HG03280 (cell line): Measurements from ENCODE around the gene CADPS.

Source experiments
- ATAC-seq: cut with Tn5 transposase; IDR thresholded peaks from one replicate; pipeline ENCODE4 v1.9.1; 2021; ENCODE audit warnings: mild to moderate bottlenecking, moderate library complexity; ENCODE audit not compliant: unreplicated experiment

CADPS gene

DNA sequence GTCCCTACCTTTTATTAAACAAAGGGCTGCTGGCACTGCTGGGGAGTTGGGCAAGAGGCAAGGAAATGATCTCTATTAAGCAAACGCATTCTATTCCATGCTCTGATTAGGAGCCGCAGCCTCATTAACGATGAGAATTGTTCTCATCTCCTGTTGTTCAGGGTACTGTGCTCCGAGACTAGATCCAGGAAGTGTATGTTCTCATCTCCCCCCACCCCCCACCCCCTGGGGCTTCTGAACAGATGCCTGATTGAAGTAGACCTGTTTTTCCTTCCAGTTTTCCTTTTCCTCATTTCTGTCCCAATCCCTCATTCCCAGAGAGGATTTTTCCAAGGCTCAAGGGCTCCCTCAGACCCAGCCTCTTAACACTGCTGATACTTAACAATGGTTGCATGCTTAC, 420.3 kb downstream of the CADPS start:
- ATAC-seq, result no peak

DNA sequence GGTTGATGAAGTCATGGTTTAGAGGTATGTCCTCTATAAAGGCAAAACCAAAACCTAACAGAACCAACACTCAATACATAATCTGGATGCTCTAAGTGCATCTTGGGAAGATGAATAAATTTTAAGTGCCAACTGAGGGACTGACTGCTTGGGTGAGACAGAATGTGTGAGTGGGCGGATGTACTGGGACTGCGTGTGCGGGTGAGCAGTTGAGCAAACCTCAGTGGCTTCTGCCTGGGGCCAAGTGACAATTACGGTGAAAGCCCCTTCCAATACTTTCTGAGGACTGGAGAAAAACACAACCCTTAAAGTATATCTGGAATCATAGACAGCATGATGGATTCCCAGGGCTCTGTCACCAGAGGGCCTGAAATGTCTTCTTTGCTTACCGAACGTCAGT, 421.8 kb downstream of the CADPS start:
- no peak for ATAC-seq

GRCh38 chr3:62451211-62451887, 423.9 kb downstream of the CADPS start:
- ATAC-seq, result no peak

DNA sequence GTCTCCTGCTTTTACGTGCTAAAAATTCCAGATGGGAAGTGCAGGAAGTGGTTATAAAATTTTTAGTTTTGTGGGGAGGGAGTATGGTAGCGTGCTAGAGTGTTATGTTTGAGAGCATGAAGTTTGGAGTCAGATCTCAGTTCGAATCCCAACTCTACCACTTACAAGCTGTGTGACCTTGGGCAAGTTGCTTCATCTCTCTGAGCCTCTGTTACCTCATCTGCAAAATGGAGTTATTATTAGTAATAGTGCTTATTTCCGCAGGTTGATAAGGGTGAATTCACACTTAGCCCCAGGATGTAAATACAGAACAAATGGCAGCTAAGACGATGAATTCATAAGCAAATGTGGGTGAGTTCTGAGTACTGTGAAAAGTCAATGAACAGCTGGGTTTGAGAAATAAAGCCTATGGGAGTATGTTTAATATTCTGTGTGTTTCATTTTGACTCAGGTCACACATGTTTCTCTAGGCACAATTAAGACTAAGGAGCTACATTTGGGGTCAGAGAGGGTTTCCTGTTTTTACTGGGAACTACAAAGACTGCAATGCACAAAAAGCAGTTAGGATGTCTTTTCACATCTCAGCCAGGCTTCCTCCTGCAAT, 428.8 kb downstream of the CADPS start:
- no peak for ATAC-seq

- ATAC-seq, result no peak
These were observed 429.9 kb downstream of the CADPS start for GRCh38 chr3:62445275-62445674.

GRCh38 chr3:62439978-62440377, 435.2 kb downstream of the CADPS start:
- ATAC-seq, result no peak

DNA sequence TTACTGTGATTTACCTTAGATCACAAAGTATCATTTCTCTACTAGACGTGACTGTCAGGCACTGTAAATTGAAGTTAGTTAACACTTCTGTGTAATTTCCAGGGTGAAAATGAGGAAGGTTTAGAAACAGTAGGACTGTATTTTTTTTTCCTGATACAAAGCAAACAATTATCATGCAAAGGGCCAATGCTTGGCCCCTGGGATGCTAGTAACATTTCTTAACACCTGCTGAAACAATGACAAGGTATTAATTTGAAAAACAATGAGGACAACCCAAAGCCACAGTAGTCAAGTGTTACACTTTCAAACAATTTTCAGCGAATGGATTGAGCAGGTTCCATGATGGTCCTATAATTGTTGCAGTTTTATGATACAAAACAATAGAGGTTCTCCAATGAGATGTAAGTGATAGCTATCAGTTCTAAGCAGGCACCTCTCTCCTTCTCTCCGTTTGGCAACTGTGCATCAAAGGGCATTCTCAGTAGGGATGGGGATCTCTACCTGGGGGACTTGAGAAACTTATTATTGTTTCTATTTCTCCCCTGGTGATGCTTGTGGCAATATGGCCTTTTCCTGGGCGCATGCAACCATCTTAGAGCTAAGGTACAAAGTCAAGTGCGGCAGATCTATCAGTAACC, 435.9 kb downstream of the CADPS start:
- ATAC-seq, result no peak

DNA sequence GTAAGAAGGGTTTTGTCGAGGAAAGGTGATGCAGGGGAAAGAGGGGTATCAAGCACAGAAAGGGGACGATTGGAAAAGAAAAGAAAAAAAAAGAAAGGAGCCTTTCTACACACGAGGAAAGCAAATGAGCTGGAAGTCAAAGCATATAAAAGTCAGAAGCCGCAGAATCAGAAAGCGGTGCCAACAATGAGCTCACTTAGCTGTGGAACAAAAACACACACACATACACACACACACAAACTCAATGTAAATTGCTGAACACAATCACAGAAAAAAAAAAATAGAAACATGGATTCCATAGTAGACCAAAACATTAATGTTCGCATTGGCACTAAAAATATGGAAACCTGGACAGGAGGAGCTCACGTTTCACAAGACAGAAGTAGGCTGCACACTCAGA, 438.4 kb downstream of the CADPS start:
- no peak for ATAC-seq

DNA sequence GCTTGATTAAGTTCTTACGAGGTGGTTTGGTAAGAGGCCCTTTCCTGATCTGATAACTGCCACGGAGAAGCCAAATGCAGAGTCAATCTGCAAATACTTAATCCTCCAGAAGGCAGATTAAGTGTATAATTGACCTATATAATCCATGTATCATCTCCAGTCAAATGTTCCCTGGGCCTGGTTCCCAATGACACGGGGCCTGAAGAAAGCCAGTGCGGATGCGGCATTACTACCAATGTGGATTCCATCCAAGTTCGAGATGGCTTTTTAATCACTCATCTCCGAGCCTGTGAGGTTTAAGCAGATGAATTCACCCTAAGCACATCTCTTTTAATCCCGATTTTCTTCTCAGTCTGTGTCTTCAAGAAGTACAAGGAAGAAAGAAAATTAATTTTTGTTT, 441.8 kb downstream of the CADPS start:
- ATAC-seq, result no peak

DNA sequence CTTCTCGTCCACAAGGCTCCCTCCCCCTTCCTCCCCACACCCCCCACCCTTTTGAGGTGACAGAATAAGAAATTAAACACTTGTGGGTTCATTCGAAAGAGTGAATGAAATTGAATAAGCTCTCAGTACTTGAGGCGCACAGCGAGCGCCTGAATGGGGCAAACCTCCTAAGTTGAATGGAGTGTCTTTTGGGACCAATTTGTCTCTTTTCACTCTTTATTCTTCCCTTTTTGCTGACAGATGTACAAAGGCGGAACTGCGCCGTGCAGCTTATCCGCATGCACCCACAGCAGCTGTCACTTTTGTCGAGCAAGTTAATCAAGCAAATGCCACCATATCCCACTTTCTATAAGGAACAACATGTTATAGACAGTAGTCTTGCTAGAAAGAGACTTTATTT, 454.0 kb downstream of the CADPS start:
- ATAC-seq, result no peak

DNA sequence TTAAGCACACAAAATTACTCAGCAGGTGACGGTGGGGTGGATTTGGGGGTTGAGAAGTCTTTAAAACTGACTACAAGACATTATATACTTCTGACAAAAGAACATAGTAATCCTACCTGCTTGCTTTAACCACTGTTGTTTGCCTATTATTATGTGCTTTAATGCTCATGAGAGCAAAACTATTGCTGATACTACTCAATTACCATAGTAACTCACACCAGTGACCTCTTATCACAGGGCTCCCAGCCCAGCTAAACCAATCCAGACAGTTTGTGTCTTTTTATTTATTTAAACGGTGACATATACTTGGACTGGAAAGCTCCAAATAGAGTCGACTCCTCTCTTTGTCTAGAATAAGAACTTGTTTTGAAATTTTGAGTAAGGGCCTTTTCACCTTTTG, 459.1 kb downstream of the CADPS start:
- ATAC-seq, result no peak

- ATAC-seq, result no peak
These were observed 459.9 kb downstream of the CADPS start for GRCh38 chr3:62415312-62415801.

- no peak for ATAC-seq
These were observed 460.4 kb downstream of the CADPS start for GRCh38 chr3:62414786-62415185.

DNA sequence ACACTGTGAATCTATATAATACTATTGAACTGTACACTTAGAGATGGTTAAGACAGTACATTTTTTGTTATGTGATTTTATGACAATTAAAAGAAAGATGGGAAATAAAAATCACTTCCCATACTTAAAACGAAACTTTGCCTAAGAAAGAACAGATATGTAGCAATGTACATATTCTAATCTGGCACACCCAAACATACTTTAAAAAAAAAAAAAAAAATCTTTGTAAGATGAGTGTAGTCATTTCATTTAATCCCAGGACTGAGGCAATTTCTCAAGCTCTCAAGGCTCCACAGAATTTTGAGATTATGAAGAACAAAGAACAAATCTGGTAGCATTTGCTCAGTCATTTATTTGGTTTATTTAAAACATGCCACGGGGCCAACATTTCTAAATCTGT, 461.5 kb downstream of the CADPS start:
- no peak for ATAC-seq

DNA sequence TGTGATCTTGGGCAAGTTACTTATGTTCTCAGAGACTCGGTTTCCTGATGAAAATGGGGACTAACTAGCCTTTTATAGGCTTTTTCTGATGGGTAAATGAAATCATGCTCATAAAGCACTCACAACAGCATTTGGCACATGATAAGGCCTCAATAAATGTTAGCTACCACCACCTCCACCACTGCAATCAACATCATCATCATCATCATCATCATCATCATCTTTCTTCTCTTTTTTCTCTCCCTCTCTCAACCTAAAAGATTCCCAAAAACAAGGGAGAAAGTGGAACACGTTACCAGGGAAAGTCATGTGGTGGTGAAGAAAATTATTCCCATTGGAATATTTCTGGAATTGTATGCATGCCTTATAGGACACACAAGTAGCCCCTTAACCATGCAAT, 468.3 kb downstream of the CADPS start:
- no peak for ATAC-seq

- ATAC-seq, result no peak
These were observed 469.6 kb downstream of the CADPS start for GRCh38 chr3:62405566-62405965.

- ATAC-seq, result no peak
These were observed 470.1 kb downstream of the CADPS start for GRCh38 chr3:62405135-62405534.

- ATAC-seq, result no peak
These were observed 470.9 kb downstream of the CADPS start for GRCh38 chr3:62404321-62404720.

GRCh38 chr3:62403765-62404164, 471.5 kb downstream of the CADPS start:
- ATAC-seq, result no peak

DNA sequence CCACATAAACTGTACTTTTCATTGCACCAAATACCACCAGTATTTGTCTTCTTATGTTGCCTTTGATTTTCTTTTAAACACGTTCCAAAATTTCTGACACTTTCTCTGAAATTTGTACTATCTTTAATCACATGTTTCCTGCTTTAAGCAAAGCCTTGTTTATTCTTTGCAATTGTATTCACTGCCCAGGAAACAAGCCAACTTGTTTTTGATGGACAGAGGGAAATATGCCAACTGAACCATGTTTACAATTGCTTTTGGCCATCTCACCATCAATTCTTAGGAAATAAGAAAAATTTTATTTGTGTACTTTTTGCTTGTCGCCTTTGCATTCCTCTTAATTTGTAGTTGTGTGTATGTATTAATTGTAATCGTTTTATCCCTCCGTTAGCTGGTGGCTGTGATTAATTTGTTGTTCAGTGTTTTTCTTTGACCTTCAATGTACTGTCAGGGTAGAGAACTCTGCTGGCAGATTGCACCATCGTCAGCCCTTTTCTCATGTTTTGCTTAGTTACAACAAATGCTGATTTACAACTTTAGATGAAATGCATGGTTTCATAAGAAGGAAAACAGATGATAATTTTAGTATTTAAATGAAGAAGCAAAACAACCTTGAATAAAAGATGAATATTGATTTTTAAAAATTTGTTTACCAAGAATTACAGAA, 482.5 kb downstream of the CADPS start:
- no peak for ATAC-seq

- no peak for ATAC-seq
These were observed 488.0 kb downstream of the CADPS start for GRCh38 chr3:62387251-62387650.

- ATAC-seq, result no peak
These were observed 495.9 kb downstream of the CADPS start for GRCh38 chr3:62379321-62379798.
